CD4-positive, alpha-beta T cell treated with Interleukin-6 for 4 hours (primary cell): ENCODE measurements around the gene CDO1.
"Not testable (repeated sequence)": the region's sequence is repeated elsewhere in the genome, so short reads cannot be mapped to it uniquely, and the experiment has no call there.

Experiments used
- DNase-seq: peaks from one replicate; pipeline ENCODE4 v3.0.0-alpha.2; 2020; ENCODE audit warnings: mixed read lengths

Gene CDO1

DNA sequence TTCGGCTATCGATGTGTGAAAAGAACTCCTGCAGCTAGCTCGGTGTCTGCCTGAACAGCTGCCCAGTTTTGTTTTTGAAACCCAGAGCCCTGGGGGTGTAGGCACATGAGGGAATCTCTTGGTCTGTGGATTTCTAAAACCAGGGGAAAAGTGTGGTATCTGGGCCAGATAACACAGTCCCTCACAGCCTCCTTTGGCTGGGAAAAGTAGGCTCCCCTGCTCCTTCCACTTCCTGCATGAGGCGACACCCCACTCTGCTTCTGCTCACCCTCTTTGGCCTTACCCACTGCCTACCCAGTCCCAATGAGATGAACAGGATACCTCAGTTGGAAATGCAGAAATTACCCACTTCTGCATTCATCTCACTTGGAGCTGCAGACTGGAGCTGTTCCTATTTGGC is 9.5 kb upstream of the CDO1 start:
- DNase-seq = no peak

DNA sequence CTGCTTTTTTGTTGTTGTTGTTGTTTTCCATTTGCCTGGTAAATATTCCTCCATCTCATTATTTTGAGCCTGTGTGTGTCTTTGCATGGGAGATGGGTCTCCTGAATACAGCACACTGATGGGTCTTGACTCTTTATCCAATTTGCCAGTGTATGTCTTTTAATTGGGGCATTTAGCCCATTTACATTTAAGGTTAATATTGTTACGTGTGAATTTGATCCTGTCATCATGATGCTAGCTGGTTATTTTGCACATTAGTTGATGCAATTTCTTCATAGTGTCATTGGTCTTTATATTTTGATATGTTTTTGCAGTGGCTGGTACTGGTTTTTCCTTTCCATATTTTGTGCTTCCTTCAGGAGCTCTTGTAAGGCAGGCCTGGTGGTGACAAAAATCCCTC is 8.5 kb upstream of the CDO1 start:
- not testable (repeated sequence) for DNase-seq

DNA sequence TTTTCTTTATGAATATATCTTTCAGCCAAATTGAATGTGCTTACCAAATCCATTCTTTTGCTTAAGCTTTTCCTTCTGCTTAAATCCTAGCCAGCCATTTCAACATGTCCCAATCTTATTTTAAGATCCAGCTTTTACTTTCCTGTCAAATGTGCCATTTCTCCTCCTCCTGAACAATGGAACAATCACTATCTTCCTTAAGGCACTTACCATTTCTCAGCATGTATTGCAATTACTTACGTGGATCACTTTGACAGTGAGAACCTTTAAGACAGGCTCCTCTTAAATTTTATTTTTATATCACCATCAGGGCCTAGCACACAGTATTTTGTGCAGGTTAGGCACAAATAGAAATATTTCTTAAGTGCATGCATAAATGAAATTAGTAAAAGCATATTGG is 4.4 kb upstream of the CDO1 start:
- no peak for DNase-seq

DNA sequence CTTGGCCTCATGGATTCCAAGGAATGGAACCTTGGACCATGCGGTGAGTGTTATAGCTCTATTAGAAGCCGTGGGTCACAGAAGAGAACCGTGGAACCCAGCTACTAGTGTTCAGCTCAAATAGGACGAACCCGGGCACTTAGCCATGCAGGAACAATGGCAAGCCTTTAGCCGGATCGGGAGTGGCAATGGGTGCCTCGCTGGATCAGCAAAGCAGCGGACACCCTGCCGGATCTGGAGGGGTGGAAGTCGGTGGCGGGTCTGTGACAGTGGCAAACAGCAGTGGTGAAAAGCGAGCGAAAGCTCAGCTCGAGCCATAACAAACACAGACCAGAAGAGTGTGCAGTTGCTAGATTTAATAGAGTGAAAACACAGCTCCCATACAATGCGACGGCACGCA is 2.4 kb upstream of the CDO1 start:
- no peak for DNase-seq

DNA sequence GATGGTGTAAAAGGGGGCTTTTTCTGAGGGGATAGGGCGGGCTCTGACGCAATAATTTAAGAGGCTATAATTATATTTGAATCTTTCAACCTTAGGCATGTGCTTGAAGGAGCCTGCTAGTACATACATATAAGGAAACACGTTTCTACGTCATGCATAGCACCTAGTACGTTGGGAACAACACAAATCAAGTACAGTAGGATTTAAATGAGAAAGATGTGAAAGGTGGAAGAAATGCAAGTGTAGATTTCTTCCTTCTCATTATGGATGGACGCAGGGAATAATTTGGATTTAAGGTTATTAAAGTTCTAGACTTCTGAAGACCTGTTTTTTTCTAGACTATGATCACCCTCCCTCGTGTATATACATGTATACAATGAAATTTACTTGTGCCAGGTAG is 927 bp upstream of the CDO1 start:
- DNase-seq = no peak

DNA sequence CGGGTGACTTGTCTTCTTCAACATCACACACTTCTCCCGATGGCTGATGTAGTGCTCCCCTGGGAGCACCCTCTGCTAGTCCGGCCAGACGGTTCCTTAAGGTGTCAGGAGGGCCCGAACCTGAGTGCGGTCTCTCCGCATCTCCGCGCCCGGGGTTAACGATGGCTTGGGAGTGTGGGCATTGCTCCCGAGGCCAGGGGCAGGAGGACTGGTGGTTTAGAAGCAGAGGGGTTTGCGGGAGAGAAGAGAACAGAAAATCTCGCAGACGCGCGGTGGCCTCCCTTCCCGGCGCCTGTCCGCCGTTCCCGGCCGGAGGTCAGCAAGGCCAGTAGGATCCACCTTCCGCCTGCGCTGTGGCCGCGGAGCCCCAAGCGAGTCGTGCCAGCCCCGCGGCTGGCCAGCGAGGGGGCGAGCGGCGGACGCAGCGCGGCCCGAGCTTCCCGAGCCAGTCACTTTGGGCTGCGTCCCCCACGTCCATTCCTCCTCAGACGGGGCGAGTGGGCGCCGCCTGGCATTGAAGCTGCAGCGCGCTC is 700 bp downstream of the CDO1 start:
- no peak for DNase-seq

DNA sequence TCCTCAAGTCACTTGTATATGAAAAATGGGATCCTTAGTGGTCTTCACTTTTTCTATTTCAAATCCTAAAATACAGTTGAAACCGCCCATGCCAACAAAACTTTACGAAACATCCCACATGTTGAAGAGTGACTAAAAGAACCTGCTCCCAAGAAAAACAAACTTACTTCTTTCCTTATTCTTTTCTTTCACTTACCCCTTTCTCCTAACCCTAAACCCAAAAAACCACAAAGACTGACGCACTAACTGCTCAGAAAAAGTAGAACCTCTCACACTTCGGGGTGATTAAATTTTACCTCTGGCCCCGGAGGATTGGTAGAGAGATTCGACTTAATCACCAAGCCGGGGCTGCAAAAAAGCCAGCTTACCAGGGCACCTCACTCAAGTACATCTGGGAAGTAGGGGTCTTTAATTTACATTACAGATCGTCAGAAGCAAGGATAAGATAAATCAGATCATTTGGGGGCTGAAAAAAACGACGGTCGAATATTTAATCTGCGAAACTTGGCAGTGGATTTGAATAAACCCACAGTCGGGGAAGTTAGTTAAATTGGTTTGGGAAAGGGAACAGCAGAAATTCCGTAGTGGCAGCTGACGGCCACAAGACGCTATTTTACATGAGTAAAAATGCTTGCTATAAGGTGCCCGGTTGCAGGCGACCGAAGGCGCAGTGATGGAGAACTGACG is 1.3 kb downstream of the CDO1 start:
- DNase-seq = no peak

DNA sequence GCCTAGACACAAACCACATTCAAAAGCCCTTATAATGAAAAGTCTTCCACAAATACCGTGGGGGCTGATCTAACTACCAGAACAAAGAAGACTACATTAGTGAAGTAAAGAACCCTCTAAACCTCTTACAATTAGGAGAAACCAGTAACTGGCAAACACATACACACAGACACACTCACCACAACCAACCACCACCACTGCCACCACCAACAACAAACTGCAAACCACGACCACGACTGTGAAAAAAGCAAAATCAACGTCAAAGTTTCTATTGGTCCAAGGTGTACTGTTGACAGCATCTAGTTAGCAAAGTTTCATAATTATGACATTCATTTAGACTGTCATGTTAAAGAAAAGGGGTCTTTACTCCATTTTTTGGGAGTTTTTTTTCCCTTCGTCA is 2.7 kb downstream of the CDO1 start:
- DNase-seq = no peak

DNA sequence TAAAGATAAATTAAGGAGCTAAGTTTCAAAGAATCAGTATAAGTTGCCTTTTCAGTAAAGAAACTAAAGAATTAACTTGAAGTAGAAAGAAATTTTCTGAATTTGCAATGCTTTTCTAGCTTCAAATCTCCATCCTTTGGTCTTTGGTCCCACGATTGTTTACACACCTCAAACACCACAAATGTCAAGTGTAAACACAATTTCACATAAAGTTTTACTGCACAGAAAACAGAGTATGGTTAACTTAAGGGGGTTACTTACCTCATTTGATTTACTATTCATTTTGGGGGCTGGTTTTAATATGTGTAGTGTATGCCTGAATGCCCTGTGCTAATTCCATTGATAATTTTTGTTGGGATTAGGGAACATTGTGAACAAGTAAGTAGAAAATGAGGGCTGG is 4.1 kb downstream of the CDO1 start:
- DNase-seq = no peak

DNA sequence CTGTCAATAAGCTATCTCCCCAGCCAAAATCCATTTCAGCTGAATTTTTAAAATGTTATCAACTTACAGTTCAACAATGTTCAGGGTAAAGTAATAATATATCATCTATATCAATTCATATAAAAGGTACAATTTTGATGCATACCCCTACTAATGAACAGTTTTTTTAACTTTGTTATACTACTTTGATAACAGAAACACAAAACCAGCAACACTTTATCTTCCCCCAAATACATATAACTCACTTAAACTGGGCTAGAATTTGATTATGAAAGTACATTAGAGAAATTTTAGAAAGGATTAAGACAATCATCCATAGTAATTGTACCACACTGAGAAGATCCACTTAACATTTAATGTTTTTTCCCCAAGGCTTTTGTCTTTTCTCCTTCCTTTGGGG is 5.1 kb downstream of the CDO1 start:
- no peak for DNase-seq

DNA sequence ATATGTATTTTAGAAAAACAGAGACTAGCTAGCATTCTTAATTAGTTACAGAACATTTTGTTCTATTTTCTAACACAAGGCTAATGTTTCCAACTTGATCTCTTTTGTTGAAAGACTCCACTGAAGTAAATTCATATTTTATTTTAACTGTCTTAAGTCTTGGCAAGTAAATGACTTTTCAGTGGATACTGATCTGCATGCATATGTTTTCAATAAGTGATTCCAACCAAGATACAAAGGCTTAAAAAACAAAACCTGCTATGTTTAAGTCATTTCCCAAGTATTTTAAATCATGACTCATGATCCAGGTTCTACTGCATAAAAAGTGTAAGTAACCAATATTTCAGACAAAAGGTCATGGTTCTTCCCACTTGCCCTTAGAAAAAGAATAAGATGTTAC is 5.7 kb downstream of the CDO1 start:
- DNase-seq = no peak

DNA sequence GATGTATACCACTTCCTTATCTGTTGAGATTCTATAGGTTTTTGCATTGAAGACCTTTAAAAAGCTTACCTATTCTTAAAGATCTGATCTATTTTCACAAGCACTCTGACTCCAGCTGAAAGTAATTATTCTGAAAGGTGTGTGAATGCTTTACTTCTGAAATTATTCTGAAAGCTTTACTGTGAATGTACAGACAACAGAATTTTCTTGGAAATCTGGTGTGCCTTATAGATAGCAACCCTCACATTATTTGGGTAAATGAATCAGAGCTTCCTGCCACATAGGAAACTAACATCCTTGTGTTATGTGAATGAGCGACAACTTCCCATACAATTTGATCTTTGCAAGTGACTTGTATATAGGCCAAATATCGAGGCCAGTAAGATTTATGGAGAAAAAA is 6.5 kb downstream of the CDO1 start:
- DNase-seq = no peak

DNA sequence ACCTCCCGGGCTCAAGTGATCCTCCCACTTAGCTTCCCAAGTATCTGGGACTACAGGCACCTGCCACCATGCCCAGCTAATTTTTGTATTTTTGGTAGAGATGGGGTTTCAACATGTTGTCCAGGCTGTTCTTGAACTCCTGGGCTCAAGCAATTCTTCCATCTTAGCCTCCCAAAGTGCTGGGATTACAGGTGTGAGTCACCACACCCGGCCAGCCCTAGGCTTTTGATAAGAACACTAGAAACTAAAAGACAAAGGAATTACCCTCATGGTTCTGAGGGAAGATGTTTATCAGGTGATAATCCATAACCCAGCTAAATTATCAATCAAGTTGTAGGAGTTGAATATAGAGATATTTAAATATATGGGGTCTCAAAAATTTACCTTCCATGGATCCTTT is 8.4 kb downstream of the CDO1 start:
- DNase-seq = not testable (repeated sequence)

DNA sequence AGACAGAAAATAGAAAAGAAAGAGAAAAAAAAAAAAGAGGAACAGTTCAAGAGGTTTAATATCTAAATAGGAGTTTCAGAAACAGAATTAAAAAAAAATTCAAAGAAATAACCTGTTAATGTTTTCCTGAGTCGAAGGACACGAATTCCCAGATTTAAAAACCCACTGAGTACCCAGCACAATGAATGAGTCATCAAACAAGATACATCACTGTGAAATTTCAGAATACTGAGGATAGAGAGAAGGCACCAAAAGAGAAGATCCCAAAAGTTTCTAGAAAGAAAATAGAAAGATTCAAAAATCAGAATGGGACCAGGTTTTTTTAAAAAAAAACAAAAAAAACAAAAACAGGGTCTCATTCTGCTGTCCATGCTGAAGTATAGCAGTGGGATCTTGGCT is 8.8 kb downstream of the CDO1 start:
- DNase-seq = no peak

DNA sequence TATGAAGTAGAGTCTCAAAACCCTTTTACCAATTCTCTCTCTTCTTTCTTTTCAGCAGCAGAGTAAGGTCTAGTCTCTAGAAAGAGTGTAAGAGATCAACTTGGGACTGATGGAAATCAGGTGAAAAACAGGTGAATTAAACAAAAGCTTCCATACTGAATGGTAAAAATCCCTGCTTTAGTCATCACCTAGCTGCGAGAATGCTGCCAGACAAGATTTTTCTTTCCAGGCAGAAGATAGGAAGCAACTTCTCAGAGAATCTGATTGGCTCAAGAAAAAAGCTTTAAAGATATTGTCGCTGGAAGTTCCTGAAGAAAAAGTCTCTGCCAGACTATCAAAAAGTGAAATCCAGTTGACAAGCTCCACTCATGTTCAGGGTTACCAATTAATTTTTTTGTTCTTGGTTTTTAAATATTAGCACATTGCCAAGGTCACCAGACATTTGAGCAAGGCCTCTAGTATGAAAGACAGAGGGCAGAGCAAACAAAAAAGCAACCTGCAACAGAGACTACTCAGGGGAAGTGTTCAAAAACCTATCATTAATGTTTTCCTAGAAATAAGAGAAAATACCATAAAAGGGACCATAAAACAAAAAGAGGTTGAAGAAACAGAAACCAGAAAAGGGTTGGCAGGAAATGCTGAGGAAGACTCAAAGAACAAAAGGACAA is 9.3 kb downstream of the CDO1 start:
- DNase-seq = no peak

DNA sequence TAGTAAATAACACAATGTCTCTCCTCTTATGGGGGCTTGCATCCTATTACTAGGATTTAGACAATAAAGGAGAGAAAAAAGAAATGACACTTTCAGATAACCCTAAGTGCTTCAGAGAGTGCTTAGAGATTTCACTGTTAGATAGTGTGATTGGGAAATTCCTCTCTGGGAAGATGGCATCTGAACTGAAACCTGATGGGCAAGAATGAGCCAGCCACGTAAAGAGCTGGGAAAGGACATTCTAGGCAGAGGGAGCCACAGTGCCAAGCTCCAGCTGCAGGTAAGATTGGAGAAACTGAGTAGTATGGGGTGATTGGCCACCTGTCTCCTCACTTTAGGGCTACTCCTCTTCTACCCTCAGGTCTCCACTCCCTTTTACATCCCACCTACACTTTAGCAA is 14.5 kb downstream of the CDO1 start:
- no peak for DNase-seq

DNA sequence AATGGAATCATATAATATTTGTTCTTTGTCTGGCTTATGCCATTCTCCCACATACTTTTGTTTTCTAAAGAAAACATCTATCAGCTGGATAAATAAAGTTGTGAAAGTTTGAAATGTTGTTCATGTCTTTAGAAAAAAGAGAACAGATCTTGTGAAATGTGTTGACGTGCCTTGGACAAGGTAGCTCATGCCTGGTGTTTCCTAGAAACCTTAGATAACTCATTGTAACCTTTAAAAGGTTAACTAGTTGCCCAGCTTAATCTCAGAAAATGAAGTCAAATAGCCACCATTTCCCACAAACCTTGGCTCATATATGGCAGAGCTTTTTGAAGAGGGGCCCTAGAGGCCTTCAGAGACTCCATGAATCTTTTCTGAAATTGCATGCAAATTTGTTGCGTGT is 15.3 kb downstream of the CDO1 start:
- DNase-seq = no peak

DNA sequence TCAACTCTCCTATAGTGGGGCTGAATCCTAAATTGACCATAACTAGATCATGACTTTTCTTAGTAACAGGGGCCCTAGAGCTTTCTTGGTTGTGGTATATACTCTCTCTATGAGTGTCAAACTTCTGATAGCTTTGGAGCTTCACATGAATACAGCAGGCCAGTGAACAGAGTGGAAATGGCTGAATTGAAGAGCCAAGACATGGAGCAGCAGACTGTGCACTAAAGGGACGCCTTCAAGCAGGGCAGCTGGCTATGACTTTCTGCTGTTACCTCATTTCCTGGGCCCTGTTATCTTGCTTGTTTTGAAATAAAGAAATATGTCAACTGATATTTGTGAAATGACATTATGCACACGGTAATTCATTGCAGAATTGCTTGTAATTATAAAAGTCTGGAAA is 16.4 kb downstream of the CDO1 start:
- DNase-seq = no peak

DNA sequence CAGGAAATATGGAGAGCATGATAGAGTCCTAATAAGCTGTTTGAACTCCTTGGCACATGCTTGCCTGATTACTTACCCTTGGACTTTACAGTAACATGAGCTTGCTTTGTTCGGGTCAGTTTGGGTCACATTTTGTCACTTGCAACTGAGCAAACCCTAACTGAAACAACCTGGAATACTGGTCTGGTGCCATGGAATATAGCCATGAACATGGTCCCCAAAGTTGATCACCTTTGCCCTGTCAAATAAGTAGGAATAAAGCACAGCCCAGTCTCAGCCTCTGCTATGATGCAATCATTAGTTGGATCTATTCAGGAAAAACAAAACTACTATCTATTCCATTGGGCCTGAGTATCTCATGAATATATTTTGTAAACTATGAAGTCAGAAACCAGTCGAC is 18.2 kb downstream of the CDO1 start:
- DNase-seq = no peak

DNA sequence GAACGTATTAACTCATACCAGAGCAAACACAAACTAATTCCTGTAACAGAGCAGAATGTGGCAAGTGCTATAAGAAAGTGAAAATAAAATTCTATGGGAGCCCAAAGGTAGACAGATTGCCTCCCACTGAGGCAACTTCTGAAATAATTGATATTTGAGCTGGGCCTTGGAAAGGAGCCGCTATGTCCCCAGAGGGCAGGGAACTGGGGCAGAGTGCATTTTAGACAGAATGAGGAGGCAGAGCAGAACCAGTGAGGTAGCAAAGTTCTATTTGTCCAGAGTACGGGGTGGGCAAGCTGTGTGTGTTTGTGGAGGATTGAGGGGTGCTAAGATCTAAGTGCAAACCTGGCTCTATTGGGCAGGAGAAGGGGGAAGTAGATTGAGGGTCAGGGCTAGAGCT is 19.8 kb downstream of the CDO1 start:
- DNase-seq = no peak

DNA sequence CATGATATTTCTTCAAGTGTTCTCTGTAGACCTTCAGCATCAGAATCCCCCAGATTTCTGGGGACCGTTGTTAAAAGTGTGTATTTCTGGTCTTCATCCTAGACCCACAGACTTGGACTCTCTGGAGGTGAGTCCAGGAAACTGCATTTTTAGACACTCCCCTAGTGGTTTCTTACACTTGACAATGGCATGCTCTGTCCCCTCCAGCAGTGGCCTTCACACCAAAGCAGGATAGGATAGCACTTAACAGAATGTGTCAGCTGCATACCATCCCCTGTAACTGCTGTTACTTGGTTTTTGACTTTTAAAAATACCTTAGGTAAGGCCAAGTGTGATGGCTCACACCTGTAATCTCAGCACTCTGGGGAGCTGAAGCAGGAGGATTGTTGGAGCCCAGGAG is 20.8 kb downstream of the CDO1 start:
- no peak for DNase-seq

DNA sequence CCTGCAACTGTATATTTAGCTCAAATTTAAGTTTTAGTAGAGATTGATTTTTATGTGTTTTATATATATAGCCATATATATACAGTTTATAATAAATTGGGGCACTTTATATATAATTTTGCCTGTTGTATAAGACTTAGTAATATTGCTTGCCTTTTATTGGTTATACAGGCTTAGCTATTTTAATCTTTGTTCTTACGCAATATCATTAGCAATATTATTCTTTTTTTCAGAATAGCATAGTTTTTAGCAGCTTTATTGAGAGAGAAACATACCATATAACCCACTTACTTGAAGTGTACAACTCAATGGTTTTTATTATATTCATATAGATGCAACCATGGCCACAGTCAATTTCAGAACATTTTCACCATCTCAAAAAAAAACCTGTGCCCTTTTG is 28.0 kb downstream of the CDO1 start:
- no peak for DNase-seq

DNA sequence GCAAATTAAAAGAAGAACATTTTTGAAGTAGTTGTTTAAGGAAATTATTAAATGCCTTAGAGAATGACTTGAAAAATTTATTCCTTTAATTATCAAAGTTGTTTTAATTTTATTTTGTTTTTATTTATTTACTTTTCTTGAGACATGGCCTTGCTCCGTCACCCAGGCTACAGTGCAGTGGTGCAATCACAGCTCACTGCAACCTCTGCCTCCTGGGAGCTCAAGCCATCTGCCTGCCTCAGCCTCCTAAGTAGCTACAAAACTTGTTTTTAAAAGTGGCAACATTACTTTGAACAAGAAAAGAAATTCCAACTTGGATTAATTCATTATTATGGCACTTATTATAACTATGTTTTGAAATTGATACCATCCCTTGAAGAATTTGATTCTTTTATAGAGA is 29.0 kb downstream of the CDO1 start:
- no peak for DNase-seq

DNA sequence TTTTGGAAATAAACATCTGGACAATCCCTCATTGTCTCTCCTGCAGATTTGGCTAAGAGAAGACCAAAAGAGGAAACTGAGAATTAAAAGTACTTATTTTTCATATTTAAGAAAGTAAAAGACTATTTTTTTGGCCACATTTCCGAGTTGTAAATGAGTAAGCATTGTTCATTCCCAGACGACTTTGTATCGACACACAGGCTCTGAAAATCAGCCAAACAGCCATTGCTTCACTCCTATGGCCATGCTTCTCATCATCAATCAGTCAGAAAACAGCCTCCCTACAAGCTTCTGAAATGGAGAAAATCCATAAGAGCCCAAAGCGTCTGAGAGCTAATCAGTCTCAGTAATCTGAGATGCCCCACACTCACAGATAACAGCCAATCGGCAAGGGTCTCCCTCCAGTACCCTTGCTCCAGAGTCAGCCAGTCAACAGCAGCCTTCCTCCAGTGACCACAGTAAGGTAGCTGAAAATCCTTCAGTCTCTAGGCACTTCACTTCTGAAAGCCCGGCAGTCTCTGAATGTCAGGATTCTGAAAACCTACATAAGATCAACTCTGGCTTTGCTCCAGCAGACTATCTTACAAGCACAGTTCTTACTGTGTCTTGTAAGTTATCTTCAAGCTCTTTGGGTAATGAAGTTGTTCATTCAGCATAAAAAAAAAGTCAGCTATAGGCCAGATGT is 30.9 kb downstream of the CDO1 start:
- DNase-seq = no peak
